GM12873 (cell line): ENCODE measurements around the gene DIAPH2.
A peak's percentile ranks its signal among the peaks of the same experiment; 100 is the strongest.

Experiments
- CTCF ChIP-seq: IDR thresholded peaks from 2 replicates; pipeline ENCODE4 v1.5.1; 2012; ENCODE audit warnings: low read depth, mild to moderate bottlenecking, moderate library complexity, low read length, control low read depth; ENCODE audit not compliant: insufficient read depth; ENCODE audit errors: missing control alignments

The DIAPH2 gene

GRCh38 chrX:96752781-96753180 is 68.1 kb downstream of the DIAPH2 start:
- no peak for TF ChIP-seq CTCF

DNA sequence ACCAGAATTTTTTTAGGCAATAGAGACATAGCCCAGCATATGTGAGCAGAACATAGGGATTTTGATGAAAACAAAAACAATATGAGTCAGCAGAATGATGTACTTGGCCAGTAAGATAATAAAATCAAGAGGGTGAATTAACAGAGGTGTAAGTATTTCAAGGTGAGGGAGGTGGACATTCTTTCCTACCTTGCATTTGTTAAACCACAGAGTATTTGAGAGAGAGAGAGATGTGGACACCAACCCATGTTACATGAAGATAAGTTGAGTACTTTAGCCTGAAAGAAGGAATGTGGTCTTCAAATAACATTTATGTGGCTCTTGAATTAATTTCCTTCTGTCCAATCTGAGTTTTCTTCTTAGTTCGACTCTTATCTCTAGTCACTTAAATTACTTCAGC is 68.6 kb downstream of the DIAPH2 start:
- no peak for TF ChIP-seq CTCF

- TF ChIP-seq CTCF, result no peak
Observed at GRCh38 chrX:96756491-96756890, 71.8 kb downstream of the DIAPH2 start.

- no peak for TF ChIP-seq CTCF
Observed at GRCh38 chrX:96761566-96761965, 76.9 kb downstream of the DIAPH2 start.

DNA sequence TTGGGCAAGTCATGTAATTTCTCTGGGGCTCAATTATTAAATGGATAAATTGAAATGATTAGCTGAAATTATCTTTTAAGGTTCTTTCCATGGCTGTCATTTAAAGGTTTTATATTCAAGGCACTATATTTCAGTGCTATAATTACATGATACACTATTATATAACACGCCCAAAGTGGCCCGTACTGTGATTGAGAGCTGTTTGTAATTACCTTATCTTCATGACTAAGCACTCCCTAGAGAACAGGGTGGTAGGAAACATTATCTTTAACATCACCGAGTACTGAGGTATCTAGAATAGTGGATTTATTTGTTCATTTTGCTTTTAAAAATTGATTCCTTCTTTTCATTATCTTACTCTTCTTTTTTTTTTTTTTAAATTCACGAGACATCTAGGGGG is 79.0 kb downstream of the DIAPH2 start:
- no peak for TF ChIP-seq CTCF

DNA sequence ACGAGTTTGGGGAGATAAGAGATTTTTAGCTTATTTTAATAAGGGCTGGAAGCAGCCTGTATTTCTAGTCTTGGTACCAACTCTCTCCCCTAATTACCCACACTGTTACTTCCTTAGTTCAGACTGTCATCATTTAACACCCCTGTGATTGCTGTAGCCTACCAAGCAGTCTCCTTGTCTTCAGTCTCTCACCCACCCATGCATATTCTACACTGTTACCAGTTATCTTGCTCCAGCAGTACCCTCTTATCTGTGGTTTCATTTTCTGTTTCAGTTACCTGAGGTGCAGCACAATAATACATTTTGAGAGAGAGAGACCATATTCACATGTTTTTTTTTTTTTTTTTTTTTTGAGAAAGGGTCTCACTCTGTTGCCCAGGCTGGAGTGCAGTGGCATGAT is 80.2 kb downstream of the DIAPH2 start:
- TF ChIP-seq CTCF, result no peak

GRCh38 chrX:96770315-96770714 is 85.7 kb downstream of the DIAPH2 start:
- peak; percentile 33 for TF ChIP-seq CTCF

GRCh38 chrX:96771486-96771885 is 86.8 kb downstream of the DIAPH2 start:
- TF ChIP-seq CTCF, result no peak
